Liver (tissue), 9 donors: ENCODE measurements around the gene ATP1A3. TPM values are rescaled to one million over a fixed set of nuclear protein-coding genes. Genes with fewer than 3 reads are reported as not detected.
"Not testable (repeated sequence)": the region's sequence is repeated elsewhere in the genome, so short reads cannot be mapped to it uniquely, and the experiment has no call there.

Source experiments
- DNase-seq: peaks from one replicate; pipeline ENCODE4 v3.0.0-alpha.2; 2017; ENCODE audit warnings: low spot score
- H3K27ac ChIP-seq, 2 donors: one replicate each; pipeline ENCODE4 v1.7.0; 2013; ENCODE audit warnings: inconsistent platforms in 2 of 2, low read length in 2 of 2, control low read depth in 1 of 2, low read depth in 1 of 2, mild to moderate bottlenecking in 1 of 2
- H3K27me3 ChIP-seq, 4 donors: one replicate each; pipeline versions ENCODE4 v1.6.1 to v1.7.0; 2013; ENCODE audit warnings: low read length in 3 of 4, inconsistent platforms in 1 of 4, mild to moderate bottlenecking in 1 of 4, moderate library complexity in 1 of 4; ENCODE audit not compliant: control insufficient read depth in 4 of 4, insufficient read depth in 4 of 4
- H3K36me3 ChIP-seq, 4 donors: one replicate each; pipeline versions ENCODE4 v1.6.1 to v1.7.0; 2013; ENCODE audit warnings: low read length in 3 of 4, mild to moderate bottlenecking in 3 of 4, low read depth in 1 of 4, moderate library complexity in 1 of 4; ENCODE audit not compliant: control insufficient read depth in 4 of 4, insufficient read depth in 3 of 4
- H3K4me1 ChIP-seq, 4 donors: one replicate each; pipeline versions ENCODE4 v1.6.1 to v1.7.0; 2013; ENCODE audit warnings: low read length in 3 of 4, mild to moderate bottlenecking in 3 of 4, moderate library complexity in 1 of 4; ENCODE audit not compliant: control insufficient read depth in 4 of 4, insufficient read depth in 4 of 4
- H3K4me3 ChIP-seq, 3 donors: one replicate each; pipeline versions ENCODE4 v1.6.1 to v1.7.0; 2013; ENCODE audit warnings: low read length in 3 of 3, control low read depth in 1 of 3, low read depth in 1 of 3, mild to moderate bottlenecking in 1 of 3
- H3K9ac ChIP-seq, 2 donors: one replicate each; pipeline ENCODE4 v1.7.0; 2013; ENCODE audit warnings: low read length in 2 of 2, mild to moderate bottlenecking in 2 of 2, moderate library complexity in 2 of 2, control low read depth in 1 of 2, low read depth in 1 of 2
- H3K9me3 ChIP-seq, 4 donors: one replicate each; pipeline versions ENCODE4 v1.6.1 to v1.7.0; 2013; ENCODE audit warnings: low read length in 3 of 4; ENCODE audit not compliant: control insufficient read depth in 4 of 4
- ATF3 ChIP-seq: IDR thresholded peaks from 2 replicates; pipeline ENCODE4 v1.6.1; 2016; ENCODE audit warnings: antibody characterized with exemption
- CTCF ChIP-seq: fragments of 150-350 bp; IDR thresholded peaks from 2 replicates; pipeline ENCODE4 v1.5.1; 2017; ENCODE audit warnings: improper control_type of control experiment, low read depth, low read length; ENCODE audit not compliant: missing input control
- EGR1 ChIP-seq, 2 donors: IDR thresholded peaks; 2 replicates each; pipeline ENCODE4 v1.6.1; 2016 to 2018; ENCODE audit warnings: antibody characterized with exemption in 2 of 2, low read depth in 2 of 2
- FOXA1 ChIP-seq: IDR thresholded peaks from 2 replicates; pipeline ENCODE4 v1.6.1; 2016; ENCODE audit warnings: antibody characterized with exemption
- FOXA2 ChIP-seq: IDR thresholded peaks from 2 replicates; pipeline ENCODE4 v1.6.1; 2016; ENCODE audit warnings: antibody characterized with exemption
- GABPA ChIP-seq, 2 donors: IDR thresholded peaks in 1 of 2; conservative IDR thresholded peaks in 1 of 2; 2 replicates each; pipeline ENCODE4 v1.6.1; 2016; ENCODE audit warnings: antibody characterized with exemption in 2 of 2, mild to moderate bottlenecking in 1 of 2, moderate library complexity in 1 of 2
- HNF4A ChIP-seq, 2 donors: conservative IDR thresholded peaks; 2 replicates each; pipeline ENCODE4 v1.6.1; 2016; ENCODE audit warnings: antibody characterized with exemption in 2 of 2, mild to moderate bottlenecking in 2 of 2
- HNF4G ChIP-seq: IDR thresholded peaks from 2 replicates; pipeline ENCODE4 v1.6.1; 2016; ENCODE audit warnings: antibody characterized with exemption
- MAX ChIP-seq: IDR thresholded peaks from 2 replicates; pipeline ENCODE4 v1.6.1; 2016; ENCODE audit warnings: antibody characterized with exemption
- RAD21 ChIP-seq, 2 donors: IDR thresholded peaks; 2 replicates each; pipeline ENCODE4 v1.6.1; 2016; ENCODE audit warnings: antibody characterized with exemption in 2 of 2, mild to moderate bottlenecking in 2 of 2
- REST ChIP-seq: IDR thresholded peaks from 2 replicates; pipeline ENCODE4 v1.6.1; 2016; ENCODE audit warnings: antibody characterized with exemption, mild to moderate bottlenecking
- RXRA ChIP-seq, 2 donors: IDR thresholded peaks; 2 replicates each; pipeline ENCODE4 v1.6.1; 2017 to 2018; ENCODE audit warnings: antibody characterized with exemption in 2 of 2, mild to moderate bottlenecking in 1 of 2
- SP1 ChIP-seq: IDR thresholded peaks from 2 replicates; pipeline ENCODE4 v1.6.1; 2018; ENCODE audit warnings: antibody characterized with exemption, mild to moderate bottlenecking
- TAF1 ChIP-seq: conservative IDR thresholded peaks from 2 replicates; pipeline ENCODE4 v1.6.1; 2016; ENCODE audit warnings: antibody characterized with exemption, mild to moderate bottlenecking
- YY1 ChIP-seq: IDR thresholded peaks from 2 replicates; pipeline ENCODE4 v1.6.1; 2016; ENCODE audit warnings: antibody characterized with exemption, mild to moderate bottlenecking
- ZBTB33 ChIP-seq: IDR thresholded peaks from 2 replicates; pipeline ENCODE4 v1.6.1; 2016; ENCODE audit warnings: antibody characterized with exemption
- WGBS: extraction: QIAGEN DNeasy Blood & Tissue Kit; methylation state at CpG from one replicate; pipeline ENCODE4 v1.1.7; 2013; 5-methylcytosine and 5-hydroxymethylcytosine counted together
- polyA plus RNA-seq, 2 donors: library from polyadenylated mRNA; stranded (reverse) in 1 of 2; unstranded in 1 of 2; fragments of 200-250 nt in 1 of 2; fragments of >200 nt in 1 of 2; fragmentation: Nextera tagmentation in 1 of 2; extraction: Ambion mirVana in 1 of 2; gene quantifications; one replicate each; pipeline versions ENCODE4 v1.2.1 to v1.2.3, GENCODE V29; 2013 to 2015
- total RNA-seq, 2 donors: library from RNA; depleted of rRNA; stranded (reverse); fragments of >200 nt; gene quantifications; one replicate each; pipeline ENCODE4 v1.2.3, GENCODE V29; 2014
- donor health status: healthy.
- donor health status: healthy.
- donor health status: healthy.
- donor health status: healthy.
- donor health status: healthy.

Gene ATP1A3
- total and polyA plus RNA-seq, 4 donors = 0.05 to 0.09 (median 0.08) TPM; not detected in 1

- Histone ChIP-seq H3K27me3 (peaks cover 0 to 12% (median 1%) of the 10 kb centered on the region in 4 donors), H3K27ac (no peak overlapping the region)
Measured at GRCh38 chr19:41939861-41940730, 53.9 kb downstream of the ATP1A3 start.

GRCh38 chr19:41939209-41939608 lies 54.8 kb downstream of the ATP1A3 start:
- not testable (repeated sequence) for H3K4me3 ChIP-seq, DNase-seq, H3K36me3 ChIP-seq, H3K9ac ChIP-seq, H3K27ac ChIP-seq, H3K9me3 ChIP-seq, H3K4me1 ChIP-seq
- peaks cover 0 to 12% (median 3%) of the 10 kb centered on the region in 4 donors for H3K27me3 ChIP-seq

More at GRCh38 chr19:41939861-41940730, 53.9 kb downstream of the ATP1A3 start:
- Histone ChIP-seq H3K4me3 (peak overlapping the region in 1 of 3 donors; percentile 58), H3K9me3 (no peaks in the 10 kb centered on the region), H3K9ac (no peak overlapping the region), H3K36me3 (no peaks in the 10 kb centered on the region), H3K4me1 (peaks cover 0 to 10% (median 3%) of the 10 kb centered on the region in 4 donors)
- TF ChIP-seq FOXA1 = no peak
- no peak for TF ChIP-seq REST
- no peak for TF ChIP-seq HNF4A (conservative IDR thresholded peaks at IDR 0.05)
- TF ChIP-seq MAX = no peak
- no peak for TF ChIP-seq HNF4G
- TF ChIP-seq EGR1 (IDR thresholded peaks at IDR 0.05; ENCODE audit: low read depth in 2 of 2) = no peak
- no peak for TF ChIP-seq YY1
- no peak for TF ChIP-seq RAD21 (IDR thresholded peaks at IDR 0.05)
- TF ChIP-seq ZBTB33 = no peak
- TF ChIP-seq GABPA (IDR thresholded peaks at IDR 0.05 in 1 of 2, conservative IDR thresholded peaks at IDR 0.05 in 1 of 2) = no peak
- TF ChIP-seq RXRA (IDR thresholded peaks at IDR 0.05) = no peak
- TF ChIP-seq SP1 = no peak
- no peak for TF ChIP-seq TAF1
- TF ChIP-seq FOXA2 = no peak
- TF ChIP-seq ATF3 = no peak
- no peak for TF ChIP-seq CTCF
- 3% methylated on average over 83 of the region's 83 CpGs for WGBS
- DNase-seq = no peak
